Skeletal muscle satellite cell (primary cell): ENCODE data around the gene TNS2.
"Not testable (repeated sequence)": the region's sequence is repeated elsewhere in the genome, so short reads cannot be mapped to it uniquely, and the experiment has no call there.

ENCODE experiments used
- H3K27me3 ChIP-seq: 2 replicates; pipeline ENCODE4 v1.7.0; 2013; ENCODE audit warnings: low read length; ENCODE audit not compliant: control insufficient read depth, insufficient read depth
- H3K36me3 ChIP-seq: 2 replicates; pipeline ENCODE4 v1.7.0; 2013; ENCODE audit warnings: mild to moderate bottlenecking, control low read depth, low read length; ENCODE audit not compliant: insufficient read depth
- H3K4me1 ChIP-seq: 2 replicates; pipeline ENCODE4 v1.7.0; 2013; ENCODE audit warnings: low read length; ENCODE audit not compliant: control insufficient read depth, insufficient read depth
- H3K4me2 ChIP-seq: 2 replicates; pipeline ENCODE4 v1.7.0; 2013; ENCODE audit warnings: mild to moderate bottlenecking, low read length
- H3K4me3 ChIP-seq: 2 replicates; pipeline ENCODE4 v1.7.0; 2013; ENCODE audit warnings: low read length
- H3K9ac ChIP-seq: 2 replicates; pipeline ENCODE4 v1.7.0; 2013; ENCODE audit warnings: mild to moderate bottlenecking, low read depth, low read length, moderate library complexity
- H3K9me3 ChIP-seq: replicated peaks from 2 replicates; pipeline ENCODE4 v1.7.0; 2013; ENCODE audit warnings: mild to moderate bottlenecking, control low read depth, low read length

Gene TNS2

GRCh38 chr12:53094796-53095595 lies 45.1 kb downstream of the TNS2 start:
- H3K4me1 ChIP-seq: peaks cover 34% of the 10 kb centered on the region
- H3K27me3 ChIP-seq, H3K9me3 ChIP-seq, H3K4me2 ChIP-seq, H3K4me3 ChIP-seq, H3K9ac ChIP-seq, H3K36me3 ChIP-seq: not testable (repeated sequence)

DNA sequence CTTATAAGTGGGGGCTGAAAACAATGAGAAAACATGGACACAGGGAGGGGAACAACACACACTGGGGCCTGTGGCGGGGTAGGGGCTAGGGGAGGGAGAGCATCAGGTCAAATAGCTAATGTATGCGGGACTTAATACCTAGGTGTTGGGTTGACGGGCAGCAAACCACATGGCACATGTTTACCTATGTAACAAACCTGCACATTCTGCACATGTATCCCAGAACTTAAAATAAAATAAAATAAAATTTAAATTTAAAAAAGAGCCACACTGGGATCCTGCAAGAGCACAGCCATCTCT lies 45.7 kb downstream of the TNS2 start:
- not testable (repeated sequence) for H3K36me3 ChIP-seq, H3K27me3 ChIP-seq, H3K9ac ChIP-seq, H3K4me2 ChIP-seq, H3K9me3 ChIP-seq, H3K4me3 ChIP-seq
- H3K4me1 ChIP-seq: peaks cover 37% of the 10 kb centered on the region

GRCh38 chr12:53096089-53096741 lies 46.4 kb downstream of the TNS2 start:
- Histone ChIP-seq H3K27me3 (no peaks in the 10 kb centered on the region), H3K4me3 (peak overlapping the region; percentile 83), H3K9me3 (no peaks in the 10 kb centered on the region), H3K36me3 (peaks cover 8% of the 10 kb centered on the region), H3K4me2 (peak overlapping the region; percentile 84), H3K4me1 (peaks cover 39% of the 10 kb centered on the region), H3K9ac (no peak overlapping the region)

GRCh38 chr12:53096759-53097158 lies 46.9 kb downstream of the TNS2 start:
- H3K4me3 ChIP-seq: peak overlapping the region; percentile 83
- H3K9ac ChIP-seq: peak overlapping the region; percentile 81
- H3K36me3 ChIP-seq: peaks cover 11% of the 10 kb centered on the region
- peaks cover 39% of the 10 kb centered on the region for H3K4me1 ChIP-seq
- no peaks in the 10 kb centered on the region for H3K27me3 ChIP-seq
- H3K4me2 ChIP-seq: peak overlapping the region; percentile 84
- no peaks in the 10 kb centered on the region for H3K9me3 ChIP-seq

DNA sequence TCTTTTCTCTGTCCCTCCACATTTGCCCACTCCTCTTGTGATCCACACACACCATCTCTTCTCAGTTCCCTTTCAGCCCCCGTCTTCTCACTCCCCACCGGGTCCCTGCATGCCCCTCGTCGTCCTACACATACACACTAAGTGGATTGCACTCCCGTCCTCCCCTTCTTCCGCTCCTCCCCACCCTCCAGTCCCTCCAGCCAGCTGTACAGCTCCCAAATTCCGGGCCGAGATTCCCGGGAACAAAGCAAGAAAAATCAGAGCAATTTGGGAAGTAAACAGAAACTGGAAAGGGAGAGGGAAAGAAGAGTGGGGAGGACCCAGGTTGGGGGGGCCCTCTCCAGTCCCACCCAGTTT lies 47.3 kb downstream of the TNS2 start:
- peak overlapping the region; percentile 81 for H3K9ac ChIP-seq
- H3K4me2 ChIP-seq: peak overlapping the region; percentile 84
- peaks cover 15% of the 10 kb centered on the region for H3K36me3 ChIP-seq
- H3K4me1 ChIP-seq: peaks cover 39% of the 10 kb centered on the region
- H3K4me3 ChIP-seq: peak overlapping the region; percentile 83
- H3K9me3 ChIP-seq: no peaks in the 10 kb centered on the region
- H3K27me3 ChIP-seq: no peaks in the 10 kb centered on the region

- Histone ChIP-seq H3K4me1 (peaks cover 39% of the 10 kb centered on the region), H3K36me3 (peaks cover 17% of the 10 kb centered on the region), H3K9me3 (no peaks in the 10 kb centered on the region), H3K4me2 (peak within 1 kb of the TSS; percentile 84), H3K9ac (peak within 1 kb of the TSS; percentile 81), H3K4me3 (peak within 1 kb of the TSS; percentile 83), H3K27me3 (no peaks in the 10 kb centered on the region)
These were observed 47.9 kb downstream of the TNS2 start, which contains the start of gene IGFBP6 for GRCh38 chr12:53097564-53098353. IGFBP6 (plus strand) TSS chr12:53097667; CDS start chr12:53097718, 51 bp downstream.

GRCh38 chr12:53098354-53098981 lies 48.6 kb downstream of the TNS2 start:
- Histone ChIP-seq H3K9ac (peak overlapping the region; percentile 81), H3K27me3 (no peaks in the 10 kb centered on the region), H3K4me1 (peaks cover 39% of the 10 kb centered on the region), H3K4me2 (peak overlapping the region; percentile 84), H3K36me3 (peaks cover 17% of the 10 kb centered on the region), H3K9me3 (no peaks in the 10 kb centered on the region), H3K4me3 (peak overlapping the region; percentile 83)

- peak overlapping the region; percentile 83 for H3K4me3 ChIP-seq
- H3K9ac ChIP-seq: peak overlapping the region; percentile 81
- H3K4me1 ChIP-seq: peaks cover 39% of the 10 kb centered on the region
- H3K27me3 ChIP-seq: no peaks in the 10 kb centered on the region
- peaks cover 17% of the 10 kb centered on the region for H3K36me3 ChIP-seq
- peak overlapping the region; percentile 84 for H3K4me2 ChIP-seq
- H3K9me3 ChIP-seq: no peaks in the 10 kb centered on the region
These were observed 49.4 kb downstream of the TNS2 start for GRCh38 chr12:53099071-53099882.

DNA sequence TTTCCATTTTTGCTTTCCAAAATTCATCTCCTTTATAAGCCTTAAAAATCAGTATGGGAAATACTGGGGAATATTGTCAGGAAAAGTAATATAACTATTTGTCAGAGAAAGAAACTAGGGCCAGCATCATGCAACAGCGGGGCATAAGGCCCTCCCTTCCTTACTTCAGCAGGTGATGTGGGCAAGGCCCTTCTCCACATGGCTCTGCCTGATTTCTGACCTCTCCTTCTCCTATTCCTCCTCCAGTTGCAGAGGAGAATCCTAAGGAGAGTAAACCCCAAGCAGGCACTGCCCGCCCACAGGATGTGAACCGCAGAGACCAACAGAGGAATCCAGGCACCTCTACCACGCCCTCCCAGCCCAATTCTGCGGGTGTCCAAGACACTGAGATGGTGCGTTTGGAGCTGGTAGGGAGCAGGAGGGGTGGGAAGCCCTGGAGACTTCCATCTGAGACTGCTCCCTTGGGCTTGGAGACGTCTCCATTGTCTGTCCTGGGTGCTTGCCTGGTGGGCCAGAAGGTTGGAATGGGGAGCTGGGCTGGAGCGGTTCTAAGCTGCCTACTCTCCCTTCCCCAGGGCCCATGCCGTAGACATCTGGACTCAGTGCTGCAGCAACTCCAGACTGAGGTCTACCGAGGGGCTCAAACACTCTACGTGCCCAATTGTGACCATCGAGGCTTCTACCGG lies 50.7 kb downstream of the TNS2 start:
- no peak overlapping the region for H3K9ac ChIP-seq
- H3K4me2 ChIP-seq: no peak overlapping the region
- peaks cover 17% of the 10 kb centered on the region for H3K36me3 ChIP-seq
- H3K9me3 ChIP-seq: no peaks in the 10 kb centered on the region
- H3K4me1 ChIP-seq: peaks cover 39% of the 10 kb centered on the region
- no peaks in the 10 kb centered on the region for H3K27me3 ChIP-seq
- H3K4me3 ChIP-seq: no peak overlapping the region

GRCh38 chr12:53101266-53101665 lies 51.4 kb downstream of the TNS2 start:
- H3K4me3 ChIP-seq: no peak overlapping the region
- H3K9ac ChIP-seq: no peak overlapping the region
- H3K36me3 ChIP-seq: peaks cover 17% of the 10 kb centered on the region
- H3K4me2 ChIP-seq: no peak overlapping the region
- H3K27me3 ChIP-seq: no peaks in the 10 kb centered on the region
- no peaks in the 10 kb centered on the region for H3K9me3 ChIP-seq
- peaks cover 32% of the 10 kb centered on the region for H3K4me1 ChIP-seq
